GM12872 (cell line): ENCODE measurements around the gene EIF5B.

ENCODE experiments used
- CTCF ChIP-seq: IDR thresholded peaks from 3 replicates; pipeline ENCODE4 v1.5.1; 2011; ENCODE audit warnings: low read depth, mild to moderate bottlenecking, low read length, moderate library complexity; ENCODE audit not compliant: insufficient read depth

The EIF5B gene

GRCh38 chr2:99448556-99448955 lies 111.4 kb downstream of the EIF5B start:
- TF ChIP-seq CTCF, result no peak

- TF ChIP-seq CTCF, result no peak
Measured at GRCh38 chr2:99450199-99450598, 113.0 kb downstream of the EIF5B start.
